Liver (tissue), 3 donors: ENCODE measurements around the gene CEP89.

ENCODE experiments used
- EGR1 ChIP-seq, 2 donors: IDR thresholded peaks; 2 replicates each; pipeline ENCODE4 v1.6.1; 2016 to 2018; ENCODE audit warnings: antibody characterized with exemption in 2 of 2, low read depth in 2 of 2
- FOXA1 ChIP-seq: IDR thresholded peaks from 2 replicates; pipeline ENCODE4 v1.6.1; 2016; ENCODE audit warnings: antibody characterized with exemption
- GABPA ChIP-seq, 2 donors: IDR thresholded peaks in 1 of 2; conservative IDR thresholded peaks in 1 of 2; 2 replicates each; pipeline ENCODE4 v1.6.1; 2016; ENCODE audit warnings: antibody characterized with exemption in 2 of 2, mild to moderate bottlenecking in 1 of 2, moderate library complexity in 1 of 2
- JUND ChIP-seq, 2 donors: IDR thresholded peaks; 2 replicates each; pipeline ENCODE4 v1.6.1; 2016; ENCODE audit warnings: antibody characterized with exemption in 2 of 2
- RXRA ChIP-seq, 2 donors: IDR thresholded peaks; 2 replicates each; pipeline ENCODE4 v1.6.1; 2017 to 2018; ENCODE audit warnings: antibody characterized with exemption in 2 of 2, mild to moderate bottlenecking in 1 of 2
- SP1 ChIP-seq: IDR thresholded peaks from 2 replicates; pipeline ENCODE4 v1.6.1; 2018; ENCODE audit warnings: antibody characterized with exemption, mild to moderate bottlenecking
- TAF1 ChIP-seq: conservative IDR thresholded peaks from 2 replicates; pipeline ENCODE4 v1.6.1; 2016; ENCODE audit warnings: antibody characterized with exemption, mild to moderate bottlenecking
- YY1 ChIP-seq: IDR thresholded peaks from 2 replicates; pipeline ENCODE4 v1.6.1; 2016; ENCODE audit warnings: antibody characterized with exemption, mild to moderate bottlenecking
- ZBTB33 ChIP-seq: IDR thresholded peaks from 2 replicates; pipeline ENCODE4 v1.6.1; 2016; ENCODE audit warnings: antibody characterized with exemption
- TF ChIP-seq, protein P1 (sequence below): fragments of 150-350 bp; IDR thresholded peaks from 2 replicates; pipeline ENCODE4 v1.5.1; 2017; ENCODE audit warnings: improper control_type of control experiment, low read depth, low read length; ENCODE audit not compliant: missing input control
- TF ChIP-seq, protein P2 (sequence below): IDR thresholded peaks from 2 replicates; pipeline ENCODE4 v1.6.1; 2016; ENCODE audit warnings: antibody characterized with exemption
- TF ChIP-seq, protein P3 (sequence below): IDR thresholded peaks from 2 replicates; pipeline ENCODE4 v1.6.1; 2016; ENCODE audit warnings: antibody characterized with exemption, mild to moderate bottlenecking
- donor health status: healthy.
- donor health status: healthy.

DNA sequence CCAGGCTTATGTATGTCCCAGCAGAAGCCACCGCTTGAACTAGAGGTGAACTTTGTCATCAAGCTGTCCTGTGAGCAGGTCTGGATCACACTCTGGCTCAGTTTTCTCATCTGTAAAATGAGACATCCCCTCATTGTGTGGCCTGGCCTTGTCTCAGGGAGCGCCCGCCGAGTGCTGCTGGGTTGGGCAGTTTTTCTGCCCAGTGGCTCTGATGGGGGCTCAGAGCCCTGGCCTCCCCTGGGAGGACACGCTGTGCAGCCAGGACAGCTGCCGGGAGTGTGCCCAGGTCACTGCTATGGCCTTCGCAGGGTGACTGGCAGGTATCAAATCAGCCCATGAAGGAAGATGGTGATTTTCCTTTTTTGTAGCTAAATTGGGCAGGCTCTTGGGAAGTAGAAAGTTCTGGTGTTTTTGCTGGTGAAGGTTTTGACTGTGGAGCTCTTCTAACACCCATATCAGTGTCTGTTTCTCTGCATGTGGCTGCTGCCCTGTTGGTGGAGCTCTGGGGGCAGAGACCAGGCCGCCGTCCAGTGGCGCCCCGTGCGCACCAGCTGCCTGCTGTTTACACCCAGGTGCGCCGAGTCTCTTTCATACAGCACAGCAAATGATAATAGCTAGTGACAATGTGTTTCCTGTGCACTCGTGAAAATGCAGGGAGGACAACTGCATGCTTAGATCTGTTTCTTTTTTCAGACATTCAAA is 143.0 kb downstream of the CEP89 start:
- TF ChIP-seq GABPA (IDR thresholded peaks at IDR 0.05 in 1 of 2, conservative IDR thresholded peaks at IDR 0.05 in 1 of 2): no peak
- TF ChIP-seq, protein P1, sequence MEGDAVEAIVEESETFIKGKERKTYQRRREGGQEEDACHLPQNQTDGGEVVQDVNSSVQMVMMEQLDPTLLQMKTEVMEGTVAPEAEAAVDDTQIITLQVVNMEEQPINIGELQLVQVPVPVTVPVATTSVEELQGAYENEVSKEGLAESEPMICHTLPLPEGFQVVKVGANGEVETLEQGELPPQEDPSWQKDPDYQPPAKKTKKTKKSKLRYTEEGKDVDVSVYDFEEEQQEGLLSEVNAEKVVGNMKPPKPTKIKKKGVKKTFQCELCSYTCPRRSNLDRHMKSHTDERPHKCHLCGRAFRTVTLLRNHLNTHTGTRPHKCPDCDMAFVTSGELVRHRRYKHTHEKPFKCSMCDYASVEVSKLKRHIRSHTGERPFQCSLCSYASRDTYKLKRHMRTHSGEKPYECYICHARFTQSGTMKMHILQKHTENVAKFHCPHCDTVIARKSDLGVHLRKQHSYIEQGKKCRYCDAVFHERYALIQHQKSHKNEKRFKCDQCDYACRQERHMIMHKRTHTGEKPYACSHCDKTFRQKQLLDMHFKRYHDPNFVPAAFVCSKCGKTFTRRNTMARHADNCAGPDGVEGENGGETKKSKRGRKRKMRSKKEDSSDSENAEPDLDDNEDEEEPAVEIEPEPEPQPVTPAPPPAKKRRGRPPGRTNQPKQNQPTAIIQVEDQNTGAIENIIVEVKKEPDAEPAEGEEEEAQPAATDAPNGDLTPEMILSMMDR: no peak
- TF ChIP-seq, protein P2, sequence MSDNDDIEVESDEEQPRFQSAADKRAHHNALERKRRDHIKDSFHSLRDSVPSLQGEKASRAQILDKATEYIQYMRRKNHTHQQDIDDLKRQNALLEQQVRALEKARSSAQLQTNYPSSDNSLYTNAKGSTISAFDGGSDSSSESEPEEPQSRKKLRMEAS: no peak
- TF ChIP-seq JUND (IDR thresholded peaks at IDR 0.05): no peak
- TF ChIP-seq EGR1 (IDR thresholded peaks at IDR 0.05; ENCODE audit: low read depth in 2 of 2): no peak
- TF ChIP-seq YY1: no peak
- TF ChIP-seq TAF1: no peak
- TF ChIP-seq, protein P3, sequence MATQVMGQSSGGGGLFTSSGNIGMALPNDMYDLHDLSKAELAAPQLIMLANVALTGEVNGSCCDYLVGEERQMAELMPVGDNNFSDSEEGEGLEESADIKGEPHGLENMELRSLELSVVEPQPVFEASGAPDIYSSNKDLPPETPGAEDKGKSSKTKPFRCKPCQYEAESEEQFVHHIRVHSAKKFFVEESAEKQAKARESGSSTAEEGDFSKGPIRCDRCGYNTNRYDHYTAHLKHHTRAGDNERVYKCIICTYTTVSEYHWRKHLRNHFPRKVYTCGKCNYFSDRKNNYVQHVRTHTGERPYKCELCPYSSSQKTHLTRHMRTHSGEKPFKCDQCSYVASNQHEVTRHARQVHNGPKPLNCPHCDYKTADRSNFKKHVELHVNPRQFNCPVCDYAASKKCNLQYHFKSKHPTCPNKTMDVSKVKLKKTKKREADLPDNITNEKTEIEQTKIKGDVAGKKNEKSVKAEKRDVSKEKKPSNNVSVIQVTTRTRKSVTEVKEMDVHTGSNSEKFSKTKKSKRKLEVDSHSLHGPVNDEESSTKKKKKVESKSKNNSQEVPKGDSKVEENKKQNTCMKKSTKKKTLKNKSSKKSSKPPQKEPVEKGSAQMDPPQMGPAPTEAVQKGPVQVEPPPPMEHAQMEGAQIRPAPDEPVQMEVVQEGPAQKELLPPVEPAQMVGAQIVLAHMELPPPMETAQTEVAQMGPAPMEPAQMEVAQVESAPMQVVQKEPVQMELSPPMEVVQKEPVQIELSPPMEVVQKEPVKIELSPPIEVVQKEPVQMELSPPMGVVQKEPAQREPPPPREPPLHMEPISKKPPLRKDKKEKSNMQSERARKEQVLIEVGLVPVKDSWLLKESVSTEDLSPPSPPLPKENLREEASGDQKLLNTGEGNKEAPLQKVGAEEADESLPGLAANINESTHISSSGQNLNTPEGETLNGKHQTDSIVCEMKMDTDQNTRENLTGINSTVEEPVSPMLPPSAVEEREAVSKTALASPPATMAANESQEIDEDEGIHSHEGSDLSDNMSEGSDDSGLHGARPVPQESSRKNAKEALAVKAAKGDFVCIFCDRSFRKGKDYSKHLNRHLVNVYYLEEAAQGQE: no peak
- no peak for TF ChIP-seq RXRA (IDR thresholded peaks at IDR 0.05)
- no peak for TF ChIP-seq ZBTB33
- no peak for TF ChIP-seq SP1
- TF ChIP-seq FOXA1: no peak
